Spleen (tissue), 11 donors: ENCODE results near the gene RBBP4. TPM values are rescaled to one million over a fixed set of nuclear protein-coding genes. Genes with fewer than 3 reads are reported as not detected.

Source experiments
- DNase-seq: peaks from one replicate; pipeline ENCODE4 v3.0.0-alpha.2; 2020
- H3K27ac ChIP-seq, 8 donors: fragments of 200-600 bp; sonication (generic) in 7 of 8; 1 replicate in 4 of 8; 2 replicates in 4 of 8; pipeline versions ENCODE4 v1.5.0 to v1.8.0; 2016 to 2021; ENCODE audit warnings: inconsistent platforms in 4 of 8, mild to moderate bottlenecking in 4 of 8, moderate library complexity in 1 of 8
- H3K27me3 ChIP-seq, 7 donors: fragments of 200-600 bp; sonication (generic) in 6 of 7; replicated peaks in 1 of 7; 1 replicate in 4 of 7; 2 replicates in 3 of 7; pipeline versions ENCODE4 v1.5.0 to v1.8.0; 2016 to 2021; ENCODE audit warnings: inconsistent platforms in 3 of 7, mild to moderate bottlenecking in 1 of 7
- H3K36me3 ChIP-seq, 6 donors: fragments of 200-600 bp; sonication (generic) in 5 of 6; 1 replicate in 4 of 6; 2 replicates in 2 of 6; pipeline versions ENCODE4 v1.5.0 to v1.8.0; 2016 to 2021; ENCODE audit warnings: inconsistent platforms in 2 of 6
- H3K4me1 ChIP-seq, 6 donors: fragments of 200-600 bp; sonication (generic) in 5 of 6; 1 replicate in 3 of 6; 2 replicates in 3 of 6; pipeline versions ENCODE4 v1.5.0 to v1.8.0; 2016 to 2021; ENCODE audit warnings: inconsistent platforms in 3 of 6
- H3K4me3 ChIP-seq, 8 donors: fragments of 200-600 bp; sonication (generic) in 7 of 8; 1 replicate in 4 of 8; 2 replicates in 4 of 8; pipeline versions ENCODE4 v1.5.0 to v1.8.0; 2016 to 2021; ENCODE audit warnings: inconsistent platforms in 4 of 8, mild to moderate bottlenecking in 4 of 8, moderate library complexity in 2 of 8
- H3K9me3 ChIP-seq, 8 donors: fragments of 200-600 bp; sonication (generic) in 7 of 8; 1 replicate in 4 of 8; 2 replicates in 4 of 8; pipeline versions ENCODE4 v1.5.0 to v1.8.0; 2016 to 2021; ENCODE audit warnings: inconsistent platforms in 4 of 8
- POLR2A ChIP-seq, 3 donors: fragments of 450-650 bp; IDR thresholded peaks; one replicate each; pipeline ENCODE4 v1.5.1; 2017; ENCODE audit warnings: antibody characterized with exemption in 3 of 3, mild to moderate bottlenecking in 1 of 3
- POLR2AphosphoS5 ChIP-seq, 3 donors: sonication (generic); formaldehyde crosslinking; IDR thresholded peaks; one replicate each; pipeline ENCODE4 v1.5.1; 2017; ENCODE audit warnings: antibody characterized with exemption in 3 of 3
- WGBS, 5 donors: extraction: QIAGEN DNeasy Blood & Tissue Kit in 3 of 5; methylation state at CpG; one replicate each; pipeline versions ENCODE4 v1.1.5 to v1.1.7; 2013 to 2018; 5-methylcytosine and 5-hydroxymethylcytosine counted together
- intact Hi-C: fragments of 100-400 bp; cut with DNase I; formaldehyde crosslinking; loops from one replicate; pipeline ENCODE4 v1.15.0; 2023; ENCODE audit warnings: low total_unique reads
- polyA plus RNA-seq, 3 donors: library from polyadenylated mRNA; stranded (reverse); fragments of 200-250 nt; gene quantifications; one replicate each; pipeline ENCODE4 v1.2.1, GENCODE V29; 2013
- total RNA-seq, 7 donors: library from RNA; depleted of rRNA in 3 of 7; stranded (reverse); fragments of >200 nt in 3 of 7; fragmentation: NEBNext Ultra II Directional in 4 of 7; extraction: Animal tissue kit (Norgen Biotek cat#: 25700) in 4 of 7; gene quantifications; one replicate each; pipeline versions ENCODE4 v1.1.0 to v1.2.1, GENCODE V29; 2016 to 2021
- TF ChIP-seq, protein P1 (sequence below), 11 experiments: fragments of 200-600 bp in 7 of 11; fragments of 450-650 bp in 4 of 11; sonication (generic) in 4 of 11; IDR thresholded peaks in 8 of 11; conservative IDR thresholded peaks in 3 of 11; 1 replicate in 7 of 11; 2 replicates in 4 of 11; pipeline versions ENCODE4 v1.4.0 to v1.8.0; 2016 to 2021; ENCODE audit warnings: antibody characterized with exemption in 11 of 11, inconsistent platforms in 4 of 11, mild to moderate bottlenecking in 1 of 11
- donor health status: healthy with polysubstance abuse.
- donor health status: DM: no; HTN: no; CAD: no; lungs with moderate emphysema.
- donor health status: DM: no; HTN: no; CAD: no.
- donor health status: Bipolar disorder and iron deficiency.
- donor health status: healthy.
- donor health status: DM: no; HTN: no; CAD: no.
- donor health status: DM: yes; HTN: yes; CAD: no.

RBBP4 gene
- total and polyA plus RNA-seq, 10 donors, result 42.4 to 181 (median 132) TPM

DNA sequence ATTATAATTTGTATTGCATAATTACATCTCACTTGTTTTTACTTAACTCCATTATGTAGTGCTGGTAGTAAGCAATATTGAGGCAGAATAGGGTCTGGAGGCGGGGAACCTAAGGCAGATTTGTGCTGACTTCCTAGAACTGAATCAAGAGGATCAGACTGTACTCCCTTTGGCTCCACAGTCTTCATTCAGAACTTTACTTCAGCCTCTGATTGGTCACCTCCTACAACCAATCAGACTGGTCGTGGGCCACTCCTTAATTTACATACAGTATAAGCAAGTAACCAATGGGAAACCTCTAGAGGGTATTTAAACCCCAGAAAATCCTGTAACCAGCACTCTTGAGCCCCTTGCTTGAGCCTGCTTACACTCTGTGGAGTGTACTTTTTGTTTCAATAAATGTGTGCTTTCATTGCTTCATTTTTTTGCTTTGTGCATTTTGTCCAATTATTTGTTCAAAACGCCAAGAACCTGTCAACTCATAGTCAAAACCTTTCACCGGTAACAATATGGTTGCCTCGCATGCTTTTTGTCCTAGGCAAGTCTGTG, 32.3 kb upstream of the RBBP4 start:
- no peak overlapping the region for H3K4me3 ChIP-seq
- H3K9me3 ChIP-seq, result no peaks in the 10 kb centered on the region
- no peak overlapping the region for H3K27ac ChIP-seq
- WGBS, 5 donors, result 95 to 97% (median 97%) methylated on average over 5 of the region's 5 CpGs
- intact Hi-C loops, result no loop called here
- no peaks in the 10 kb centered on the region for H3K27me3 ChIP-seq
- TF ChIP-seq, protein P1, sequence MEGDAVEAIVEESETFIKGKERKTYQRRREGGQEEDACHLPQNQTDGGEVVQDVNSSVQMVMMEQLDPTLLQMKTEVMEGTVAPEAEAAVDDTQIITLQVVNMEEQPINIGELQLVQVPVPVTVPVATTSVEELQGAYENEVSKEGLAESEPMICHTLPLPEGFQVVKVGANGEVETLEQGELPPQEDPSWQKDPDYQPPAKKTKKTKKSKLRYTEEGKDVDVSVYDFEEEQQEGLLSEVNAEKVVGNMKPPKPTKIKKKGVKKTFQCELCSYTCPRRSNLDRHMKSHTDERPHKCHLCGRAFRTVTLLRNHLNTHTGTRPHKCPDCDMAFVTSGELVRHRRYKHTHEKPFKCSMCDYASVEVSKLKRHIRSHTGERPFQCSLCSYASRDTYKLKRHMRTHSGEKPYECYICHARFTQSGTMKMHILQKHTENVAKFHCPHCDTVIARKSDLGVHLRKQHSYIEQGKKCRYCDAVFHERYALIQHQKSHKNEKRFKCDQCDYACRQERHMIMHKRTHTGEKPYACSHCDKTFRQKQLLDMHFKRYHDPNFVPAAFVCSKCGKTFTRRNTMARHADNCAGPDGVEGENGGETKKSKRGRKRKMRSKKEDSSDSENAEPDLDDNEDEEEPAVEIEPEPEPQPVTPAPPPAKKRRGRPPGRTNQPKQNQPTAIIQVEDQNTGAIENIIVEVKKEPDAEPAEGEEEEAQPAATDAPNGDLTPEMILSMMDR (IDR thresholded peaks at IDR 0.05 in 8 of 11, conservative IDR thresholded peaks at IDR 0.05 in 3 of 11), result no peak
- TF ChIP-seq POLR2AphosphoS5 (IDR thresholded peaks at IDR 0.05), result no peak
- TF ChIP-seq POLR2A (IDR thresholded peaks at IDR 0.05), result no peak
- peaks cover 0 to 8% (median 2%) of the 10 kb centered on the region in 6 donors for H3K4me1 ChIP-seq
- H3K36me3 ChIP-seq, result peaks cover 0 to 58% (median 6%) of the 10 kb centered on the region in 6 donors
- no peak for DNase-seq

DNA sequence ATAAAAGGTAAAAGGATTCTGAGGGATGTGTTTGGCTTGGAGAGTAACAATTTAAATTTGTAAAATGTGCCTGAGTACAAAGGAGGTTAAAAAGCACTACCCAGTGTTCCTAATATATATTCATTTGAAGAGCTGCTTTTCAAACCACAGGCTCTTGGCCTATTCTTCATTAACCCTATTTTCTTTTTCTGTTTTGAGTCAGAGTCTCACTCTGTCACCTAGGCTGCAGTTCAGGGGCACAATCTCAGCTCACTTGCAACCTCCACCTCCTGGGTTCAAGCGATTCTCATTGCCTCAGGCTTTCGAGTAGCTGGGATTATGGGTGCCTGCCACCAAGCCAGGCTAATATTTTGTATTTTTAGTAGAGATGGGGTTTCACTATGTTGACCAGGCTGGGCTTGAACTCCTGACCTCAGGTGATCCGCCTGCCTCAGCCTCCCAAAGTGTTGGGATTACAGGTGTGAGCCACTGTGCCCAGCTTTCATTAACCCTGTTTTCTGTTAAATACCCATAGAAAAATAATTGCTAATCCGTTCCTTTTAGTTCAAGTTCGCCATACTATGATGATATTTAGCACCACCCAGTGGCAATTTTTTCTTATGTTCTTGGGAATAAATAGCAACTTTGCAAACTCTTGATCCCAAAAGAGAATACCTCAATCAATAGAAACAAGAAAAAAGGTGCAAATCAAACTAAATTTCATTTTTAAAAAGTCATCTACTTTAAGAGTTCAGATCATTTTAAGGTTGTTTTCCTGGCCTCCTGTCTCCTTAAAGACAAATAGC, 31.1 kb upstream of the RBBP4 start:
- peaks cover 0 to 18% (median 3%) of the 10 kb centered on the region in 6 donors for H3K4me1 ChIP-seq
- H3K27ac ChIP-seq, result no peak overlapping the region
- WGBS, 5 donors, result 60 to 68% (median 67%) methylated on average over 5 of the region's 5 CpGs
- peaks cover 0 to 69% (median 6%) of the 10 kb centered on the region in 6 donors for H3K36me3 ChIP-seq
- no peak overlapping the region for H3K4me3 ChIP-seq
- TF ChIP-seq, protein P1 (IDR thresholded peaks at IDR 0.05 in 8 of 11, conservative IDR thresholded peaks at IDR 0.05 in 3 of 11), result no peak
- TF ChIP-seq POLR2A (IDR thresholded peaks at IDR 0.05) (no peak), POLR2AphosphoS5 (IDR thresholded peaks at IDR 0.05) (no peak)
- no peaks in the 10 kb centered on the region for H3K9me3 ChIP-seq
- H3K27me3 ChIP-seq, result no peaks in the 10 kb centered on the region
- intact Hi-C loops, result no loop called here
- no peak for DNase-seq

- H3K4me1 ChIP-seq, result peaks cover 0 to 23% (median 3%) of the 10 kb centered on the region in 6 donors
- DNase-seq, result no peak
- H3K9me3 ChIP-seq, result no peaks in the 10 kb centered on the region
- no peaks in the 10 kb centered on the region for H3K27me3 ChIP-seq
- H3K36me3 ChIP-seq, result peaks cover 0 to 92% (median 16%) of the 10 kb centered on the region in 6 donors
- no peak overlapping the region for H3K4me3 ChIP-seq
- no peak for TF ChIP-seq POLR2A (IDR thresholded peaks at IDR 0.05)
- TF ChIP-seq POLR2AphosphoS5 (IDR thresholded peaks at IDR 0.05), result no peak
- TF ChIP-seq, protein P1 (IDR thresholded peaks at IDR 0.05 in 8 of 11, conservative IDR thresholded peaks at IDR 0.05 in 3 of 11), result no peak
- intact Hi-C loops, result no loop called here
- H3K27ac ChIP-seq, result no peak overlapping the region
- WGBS, 5 donors, result 88 to 100% (median 94%) methylated on average over 2 of the region's 2 CpGs
Measured at GRCh38 chr1:32622205-32622604, 28.8 kb upstream of the RBBP4 start.
